GM21619 (cell line): ENCODE results near the gene ERC1.
"Not testable (repeated sequence)": the region's sequence is repeated elsewhere in the genome, so short reads cannot be mapped to it uniquely, and the experiment has no call there.

ENCODE experiments used
- ATAC-seq: cut with Tn5 transposase; IDR thresholded peaks from one replicate; pipeline ENCODE4 v1.9.1; 2021; ENCODE audit not compliant: unreplicated experiment

ERC1 gene

GRCh38 chr12:1346126-1346525 lies 355.1 kb downstream of the ERC1 start:
- no peak for ATAC-seq

GRCh38 chr12:1347294-1347693 lies 356.3 kb downstream of the ERC1 start:
- no peak for ATAC-seq

- no peak for ATAC-seq
Observed at GRCh38 chr12:1348606-1349005, 357.6 kb downstream of the ERC1 start.

- no peak for ATAC-seq
Observed at GRCh38 chr12:1350055-1350933, 359.3 kb downstream of the ERC1 start.

GRCh38 chr12:1350934-1351240 lies 359.9 kb downstream of the ERC1 start:
- ATAC-seq: no peak

GRCh38 chr12:1351926-1352325 lies 360.9 kb downstream of the ERC1 start:
- no peak for ATAC-seq

- no peak for ATAC-seq
Observed at GRCh38 chr12:1353451-1353850, 362.4 kb downstream of the ERC1 start.

- ATAC-seq: no peak
Observed at GRCh38 chr12:1355396-1355795, 364.4 kb downstream of the ERC1 start.

GRCh38 chr12:1355871-1356270 lies 364.8 kb downstream of the ERC1 start:
- ATAC-seq: not testable (repeated sequence)

GRCh38 chr12:1356285-1356684 lies 365.3 kb downstream of the ERC1 start:
- ATAC-seq: no peak

GRCh38 chr12:1357171-1357570 lies 366.1 kb downstream of the ERC1 start:
- ATAC-seq: no peak

GRCh38 chr12:1357711-1358110 lies 366.7 kb downstream of the ERC1 start:
- ATAC-seq: no peak

- no peak for ATAC-seq
Observed at GRCh38 chr12:1360441-1361210, 369.6 kb downstream of the ERC1 start.

- ATAC-seq: no peak
Observed at GRCh38 chr12:1362143-1362662, 371.2 kb downstream of the ERC1 start.

GRCh38 chr12:1365703-1366102 lies 374.7 kb downstream of the ERC1 start:
- no peak for ATAC-seq

- no peak for ATAC-seq
Observed at GRCh38 chr12:1367331-1368291, 376.6 kb downstream of the ERC1 start.

- no peak for ATAC-seq
Observed at GRCh38 chr12:1369460-1369859, 378.4 kb downstream of the ERC1 start.

GRCh38 chr12:1369938-1370500 lies 379.0 kb downstream of the ERC1 start:
- ATAC-seq: no peak

GRCh38 chr12:1373901-1374735 lies 383.1 kb downstream of the ERC1 start:
- no peak for ATAC-seq

GRCh38 chr12:1375323-1375722 lies 384.3 kb downstream of the ERC1 start:
- no peak for ATAC-seq
